Measurements from ENCODE around the gene SAMD11. TPM values are rescaled to one million over a fixed set of nuclear protein-coding genes. Genes with fewer than 3 reads are reported as not detected.
"Not testable (repeated sequence)": the region's sequence is repeated elsewhere in the genome, so short reads cannot be mapped to it uniquely, and the experiment has no call there.

The SAMD11 gene
- total RNA-seq, 2 donors from 2014 or later = not detected

GRCh38 chr1:980602-981395 lies 57.1 kb downstream of the SAMD11 start:
- ATAC-seq (no peak), DNase-seq (ENCODE audit: low spot score in 2 of 2) (peak in 1 of 2 donors; percentile 56)
- Mint-ChIP-seq H3K36me3 (no peaks in the 10 kb centered on the region), H3K27ac (peak overlapping the region in 1 of 2 donors; percentile 29), H3K9me3 (no peaks in the 10 kb centered on the region)

- ATAC-seq (no peak), DNase-seq (ENCODE audit: low spot score in 2 of 2) (no peak)
- no peaks in the 10 kb centered on the region for H3K9me3 Mint-ChIP-seq
- peak overlapping the region in 1 of 2 donors; percentile 29 for H3K27ac Mint-ChIP-seq
- H3K36me3 Mint-ChIP-seq = no peaks in the 10 kb centered on the region
These were observed 57.8 kb downstream of the SAMD11 start for GRCh38 chr1:981491-981954.

- peak within 1 kb of the TSS in 1 of 2 donors; percentile 29 for H3K27ac Mint-ChIP-seq
- H3K9me3 Mint-ChIP-seq = no peaks in the 10 kb centered on the region
- H3K36me3 Mint-ChIP-seq = no peaks in the 10 kb centered on the region
These were observed 58.3 kb downstream of the SAMD11 start, which contains the start of gene PERM1 for GRCh38 chr1:981955-982558. PERM1 (minus strand) TSS chr1:982093; CDS start chr1:981029, 1,064 bp downstream.

GRCh38 chr1:982765-983436 lies 59.2 kb downstream of the SAMD11 start:
- H3K27ac Mint-ChIP-seq = no peak overlapping the region
- H3K36me3 Mint-ChIP-seq = no peaks in the 10 kb centered on the region
- ATAC-seq = no peak
- no peak for DNase-seq (ENCODE audit: low spot score in 2 of 2)
- no peaks in the 10 kb centered on the region for H3K9me3 Mint-ChIP-seq

More at GRCh38 chr1:981955-982558, 58.3 kb downstream of the SAMD11 start, which contains the start of gene PERM1:
- ATAC-seq (no peak), DNase-seq (ENCODE audit: low spot score in 2 of 2) (no peak)

- DNase-seq (ENCODE audit: low spot score in 2 of 2) = peak in 1 of 2 donors; percentile 73
- Mint-ChIP-seq H3K27ac (no peak overlapping the region), H3K36me3 (peaks cover 0 to 7% of the 10 kb centered on the region in 2 donors), H3K9me3 (peaks cover 0 to 3% of the 10 kb centered on the region in 2 donors)
- peak; percentile 82 to 86 for ATAC-seq
These were observed 60.2 kb downstream of the SAMD11 start for GRCh38 chr1:983798-984475.

DNA sequence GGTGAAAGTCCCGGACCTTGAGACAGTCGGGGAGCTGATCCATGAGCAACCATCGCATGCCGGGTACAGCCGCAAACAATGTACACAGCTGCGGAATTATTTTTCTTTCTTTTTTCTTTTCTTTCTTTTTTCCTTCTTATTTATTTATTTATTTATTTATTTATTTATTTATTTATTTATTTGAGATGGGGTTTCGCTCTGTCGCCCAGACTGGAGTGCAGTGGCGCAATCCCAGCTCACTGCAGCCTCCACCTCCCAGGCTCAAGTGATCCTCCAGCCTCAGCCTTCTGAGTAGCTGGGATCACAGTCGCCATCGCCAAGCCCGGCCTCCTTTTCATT lies 60.7 kb downstream of the SAMD11 start:
- ATAC-seq = no peak
- DNase-seq (ENCODE audit: low spot score in 2 of 2) = no peak
- peaks cover 0 to 7% of the 10 kb centered on the region in 2 donors for H3K9me3 Mint-ChIP-seq
- H3K36me3 Mint-ChIP-seq = peaks cover 0 to 10% of the 10 kb centered on the region in 2 donors
- H3K27ac Mint-ChIP-seq = no peak overlapping the region

DNA sequence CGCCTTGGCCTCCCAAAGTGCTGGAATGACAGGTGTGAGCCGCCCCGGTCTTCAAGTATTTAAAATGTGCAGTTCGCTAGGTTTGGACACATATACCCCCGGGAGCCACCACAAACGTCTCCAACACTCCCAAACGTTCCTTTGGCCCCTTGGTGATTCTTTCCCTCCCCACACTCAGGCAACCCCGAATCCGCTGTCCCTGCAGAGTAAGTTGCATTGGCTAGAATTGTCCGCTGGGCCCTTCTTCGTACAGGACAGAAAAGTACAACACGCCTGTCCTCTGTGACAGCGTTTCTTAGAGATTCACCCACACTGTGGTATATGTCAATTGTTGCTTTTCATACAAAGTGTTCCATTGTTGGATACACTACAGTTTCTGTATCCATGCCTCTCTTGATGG lies 61.4 kb downstream of the SAMD11 start:
- no peak for DNase-seq (ENCODE audit: low spot score in 2 of 2)
- Mint-ChIP-seq H3K36me3 (peaks cover 0 to 10% of the 10 kb centered on the region in 2 donors), H3K9me3 (peaks cover 0 to 7% of the 10 kb centered on the region in 2 donors), H3K27ac (no peak overlapping the region)
- ATAC-seq = no peak

- not testable (repeated sequence) for ATAC-seq; DNase-seq (ENCODE audit: low spot score in 2 of 2)
- Mint-ChIP-seq H3K9me3 (peaks cover 3 to 12% of the 10 kb centered on the region in 2 donors), H3K36me3 (peaks cover 0 to 25% of the 10 kb centered on the region in 2 donors), H3K27ac (peak overlapping the region in 1 of 2 donors; percentile 1)
These were observed 64.3 kb downstream of the SAMD11 start for GRCh38 chr1:988061-988460.

- not testable (repeated sequence) for ATAC-seq; DNase-seq (ENCODE audit: low spot score in 2 of 2); H3K27ac Mint-ChIP-seq
- peaks cover 3 to 12% of the 10 kb centered on the region in 2 donors for H3K9me3 Mint-ChIP-seq
- peaks cover 0 to 25% of the 10 kb centered on the region in 2 donors for H3K36me3 Mint-ChIP-seq
These were observed 67.6 kb downstream of the SAMD11 start for GRCh38 chr1:991275-991674.

DNA sequence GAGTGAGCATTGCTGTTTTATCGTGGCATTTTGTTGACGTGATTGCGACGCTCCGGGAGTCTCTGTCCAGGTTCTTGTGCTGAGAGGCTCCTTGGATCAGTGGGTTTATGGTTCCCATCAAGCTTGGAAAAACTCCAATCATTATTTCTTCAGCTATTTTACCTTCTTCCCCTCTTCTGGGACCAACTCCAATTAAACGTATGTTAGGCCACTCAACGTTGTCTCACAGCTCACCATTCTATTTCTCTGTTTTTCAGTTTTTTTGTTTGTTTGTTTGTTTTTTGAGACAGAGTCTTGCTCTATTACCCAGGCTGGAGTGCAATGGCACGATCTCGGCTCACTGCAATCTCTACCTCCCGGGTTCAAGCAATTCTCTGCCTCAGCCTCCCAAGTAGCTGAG lies 68.2 kb downstream of the SAMD11 start:
- ATAC-seq (no peak), DNase-seq (ENCODE audit: low spot score in 2 of 2) (no peak)
- Mint-ChIP-seq H3K9me3 (peaks cover 3 to 12% of the 10 kb centered on the region in 2 donors), H3K36me3 (peaks cover 0 to 25% of the 10 kb centered on the region in 2 donors), H3K27ac (peak overlapping the region; percentile 5 to 77)

DNA sequence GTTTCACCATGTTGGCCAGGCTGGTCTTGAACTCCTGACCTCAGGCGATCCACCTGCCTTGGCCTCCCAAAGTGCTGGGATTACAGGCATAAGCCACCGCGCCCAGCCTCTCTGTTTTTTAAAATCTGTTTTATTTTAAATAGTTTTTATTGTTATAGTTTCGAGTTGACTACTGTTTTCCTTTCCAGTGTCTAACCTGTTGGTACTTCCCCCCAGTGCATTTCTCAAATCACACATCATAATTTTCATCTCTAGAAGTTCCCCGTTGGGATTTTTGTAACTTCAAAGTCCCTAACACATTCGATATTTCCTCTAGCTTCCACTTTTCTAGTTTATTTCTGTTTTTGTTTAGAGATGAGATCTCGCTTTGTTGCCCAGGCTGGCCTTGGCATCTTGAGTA lies 68.6 kb downstream of the SAMD11 start:
- peak; percentile 65 to 83 for ATAC-seq
- Mint-ChIP-seq H3K36me3 (peaks cover 0 to 25% of the 10 kb centered on the region in 2 donors), H3K9me3 (peaks cover 3 to 12% of the 10 kb centered on the region in 2 donors), H3K27ac (peak overlapping the region; percentile 5 to 77)
- no peak for DNase-seq (ENCODE audit: low spot score in 2 of 2)

DNA sequence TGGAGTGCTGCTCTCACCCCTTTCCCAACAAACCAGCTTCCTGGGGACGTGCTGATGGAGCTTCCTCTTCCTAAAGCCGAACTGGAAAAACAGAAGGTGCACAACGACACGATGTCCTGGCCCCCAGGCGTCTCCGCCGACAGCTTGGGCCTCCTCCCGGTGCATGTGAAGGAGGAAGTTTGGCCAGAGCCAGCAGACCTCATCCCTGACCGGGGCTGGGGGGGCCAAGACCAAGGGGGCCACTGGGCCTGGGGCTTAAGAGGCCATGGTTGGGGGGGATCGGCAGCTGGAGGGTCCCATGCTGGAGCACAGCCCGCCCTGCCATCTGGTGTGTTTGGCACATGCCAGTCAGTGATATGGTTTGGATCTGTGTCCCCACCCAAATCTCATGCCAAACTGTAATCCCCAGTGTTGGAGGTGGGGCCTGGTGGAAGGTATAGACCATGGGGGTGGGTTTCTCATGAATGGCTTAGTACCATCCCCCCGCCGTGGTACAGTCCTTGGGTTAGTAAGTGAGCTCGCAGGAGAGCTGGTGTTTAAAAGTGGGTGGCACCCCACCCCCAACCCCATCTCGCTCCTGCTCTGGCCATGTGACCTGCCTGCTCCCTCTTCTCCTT lies 69.8 kb downstream of the SAMD11 start:
- no peak for ATAC-seq
- Mint-ChIP-seq H3K27ac (no peak overlapping the region), H3K36me3 (peaks cover 0 to 23% of the 10 kb centered on the region in 2 donors), H3K9me3 (peaks cover 3 to 12% of the 10 kb centered on the region in 2 donors)
- no peak for DNase-seq (ENCODE audit: low spot score in 2 of 2)

Other genes with a start within 250 kb of the SAMD11 start
- not detected for gene OR4F16, start 237.3 kb upstream of the SAMD11 start, total RNA-seq
- 100 to 1,000 TPM in 1 of 2 donors, 10 to 100 TPM in 1; 66.3 to 112 TPM for gene NOC2L, start 35.3 kb downstream of the SAMD11 start, total RNA-seq
- 10 to 100 TPM; 19.9 to 26.1 TPM for gene KLHL17, start 36.7 kb downstream of the SAMD11 start, total RNA-seq
- gene PLEKHN1, start 42.6 kb downstream of the SAMD11 start, total RNA-seq = 1 to 10 TPM; 1.9 to 5.0 TPM
- not detected for gene PERM1, start 58.2 kb downstream of the SAMD11 start, total RNA-seq
- 1 to 10 TPM; 3.2 to 4.4 TPM for gene HES4, start 76.2 kb downstream of the SAMD11 start, total RNA-seq
- 10 to 100 TPM; 91.6 to 97.5 TPM for gene ISG15, start 89.6 kb downstream of the SAMD11 start, total RNA-seq
- gene AGRN, start 96.2 kb downstream of the SAMD11 start, total RNA-seq = 10 to 100 TPM; 44.5 to 79.9 TPM
- gene RNF223, start 150.4 kb downstream of the SAMD11 start, total RNA-seq = not detected
- gene C1orf159, start 192.2 kb downstream of the SAMD11 start, total RNA-seq = 10 to 100 TPM; 20.7 to 21.2 TPM
- gene TTLL10, start 250.0 kb downstream of the SAMD11 start, total RNA-seq = not detected

Data from activated naive CD4-positive, alpha-beta T cell treated with anti-CD3 and anti-CD28 coated beads, Interleukin-2, amount 50 U/mL, for 72 hours (primary cell).